Fibroblast of pulmonary artery (primary cell): ENCODE measurements around the gene RBMY1B.
"Not testable (repeated sequence)": the region's sequence is repeated elsewhere in the genome, so short reads cannot be mapped to it uniquely, and the experiment has no call there.

Experiments
- DNase-seq: peaks from one replicate; pipeline ENCODE4 v3.0.0-alpha.2; 2010; ENCODE audit warnings: low read depth
- H3K4me3 ChIP-seq: replicated peaks from 2 replicates; pipeline ENCODE4 v1.5.1; 2011; ENCODE audit warnings: low read depth, mild to moderate bottlenecking, control low read depth, low read length, moderate library complexity
- TF ChIP-seq, protein P1 (sequence below): IDR thresholded peaks from 2 replicates; pipeline ENCODE4 v1.5.1; 2011; ENCODE audit warnings: mild to moderate bottlenecking, control low read depth, low read length, inconsistent platforms; ENCODE audit errors: missing control alignments

RBMY1B gene

DNA sequence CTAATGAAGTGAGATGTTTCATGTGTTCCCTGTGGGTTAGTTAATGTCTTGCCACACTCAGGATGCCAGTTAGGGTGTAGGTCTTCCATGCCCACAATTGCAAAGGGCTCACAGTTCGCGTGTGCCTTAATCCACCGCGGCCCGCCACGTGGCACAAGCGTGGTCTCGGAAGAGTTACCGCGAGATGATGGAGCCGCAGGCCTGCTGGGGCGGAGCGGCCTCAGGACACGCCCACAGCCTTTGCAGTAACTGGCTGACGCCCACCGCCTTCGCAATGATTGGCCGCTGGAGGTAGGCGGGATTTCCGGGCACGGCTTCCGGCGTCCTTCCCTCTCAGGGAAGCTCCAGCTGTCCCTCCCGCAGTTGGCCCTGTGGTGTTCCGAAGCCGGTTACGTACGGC lies at the start of gene RBMY1B:
TSS of gene RBMY1B (plus strand) at position 301 of the 400 bp plus-strand sequence. CDS start 2,013 bp downstream, outside the sequence.
- not testable (repeated sequence) for DNase-seq, H3K4me3 ChIP-seq

DNA sequence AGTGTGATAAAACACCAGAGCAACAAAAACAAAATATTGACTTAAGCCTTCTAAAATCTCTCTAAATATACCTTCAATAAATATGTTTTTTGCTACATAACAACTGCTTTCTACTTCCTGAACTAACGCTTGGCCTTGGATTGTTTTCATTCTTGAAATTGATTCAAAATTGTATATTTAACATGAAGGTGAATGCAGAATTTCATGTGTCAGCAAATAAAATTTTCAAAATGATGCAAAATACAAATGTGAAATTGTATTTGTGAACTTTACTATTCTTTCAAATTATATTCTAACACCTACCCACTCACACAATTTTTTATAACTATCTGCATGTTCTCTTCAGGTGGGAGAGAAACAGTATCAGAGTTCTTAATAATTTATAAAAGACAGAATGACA lies 48.2 kb upstream of the RBMY1B start:
- DNase-seq, H3K4me3 ChIP-seq: not testable (repeated sequence)

DNA sequence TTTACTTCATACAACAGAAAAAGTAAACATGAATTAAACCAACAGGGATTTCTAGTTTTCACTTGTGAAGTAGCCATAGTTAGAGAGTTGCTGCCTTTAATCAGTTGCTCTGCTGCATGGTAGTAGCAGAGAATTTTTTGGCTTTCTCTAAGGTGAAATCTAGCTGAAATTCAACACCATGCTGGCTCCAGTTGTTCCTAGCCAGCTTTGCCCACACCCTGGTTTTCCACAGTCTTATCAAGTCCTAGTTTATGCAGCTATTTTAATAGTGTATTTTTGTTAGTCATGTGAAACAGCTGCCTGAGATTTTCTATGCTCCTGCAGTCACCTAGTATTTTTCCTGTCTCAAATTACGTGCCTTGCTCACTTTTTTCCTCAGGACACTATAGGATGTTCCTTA lies 28.2 kb upstream of the RBMY1B start:
- no peak overlapping the region for H3K4me3 ChIP-seq
- TF ChIP-seq, protein P1, sequence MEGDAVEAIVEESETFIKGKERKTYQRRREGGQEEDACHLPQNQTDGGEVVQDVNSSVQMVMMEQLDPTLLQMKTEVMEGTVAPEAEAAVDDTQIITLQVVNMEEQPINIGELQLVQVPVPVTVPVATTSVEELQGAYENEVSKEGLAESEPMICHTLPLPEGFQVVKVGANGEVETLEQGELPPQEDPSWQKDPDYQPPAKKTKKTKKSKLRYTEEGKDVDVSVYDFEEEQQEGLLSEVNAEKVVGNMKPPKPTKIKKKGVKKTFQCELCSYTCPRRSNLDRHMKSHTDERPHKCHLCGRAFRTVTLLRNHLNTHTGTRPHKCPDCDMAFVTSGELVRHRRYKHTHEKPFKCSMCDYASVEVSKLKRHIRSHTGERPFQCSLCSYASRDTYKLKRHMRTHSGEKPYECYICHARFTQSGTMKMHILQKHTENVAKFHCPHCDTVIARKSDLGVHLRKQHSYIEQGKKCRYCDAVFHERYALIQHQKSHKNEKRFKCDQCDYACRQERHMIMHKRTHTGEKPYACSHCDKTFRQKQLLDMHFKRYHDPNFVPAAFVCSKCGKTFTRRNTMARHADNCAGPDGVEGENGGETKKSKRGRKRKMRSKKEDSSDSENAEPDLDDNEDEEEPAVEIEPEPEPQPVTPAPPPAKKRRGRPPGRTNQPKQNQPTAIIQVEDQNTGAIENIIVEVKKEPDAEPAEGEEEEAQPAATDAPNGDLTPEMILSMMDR = no peak
- no peak for DNase-seq

DNA sequence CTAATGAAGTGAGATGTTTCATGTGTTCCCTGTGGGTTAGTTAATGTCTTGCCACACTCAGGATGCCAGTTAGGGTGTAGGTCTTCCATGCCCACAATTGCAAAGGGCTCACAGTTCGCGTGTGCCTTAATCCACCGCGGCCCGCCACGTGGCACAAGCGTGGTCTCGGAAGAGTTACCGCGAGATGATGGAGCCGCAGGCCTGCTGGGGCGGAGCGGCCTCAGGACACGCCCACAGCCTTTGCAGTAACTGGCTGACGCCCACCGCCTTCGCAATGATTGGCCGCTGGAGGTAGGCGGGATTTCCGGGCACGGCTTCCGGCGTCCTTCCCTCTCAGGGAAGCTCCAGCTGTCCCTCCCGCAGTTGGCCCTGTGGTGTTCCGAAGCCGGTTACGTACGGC lies 23.4 kb downstream of the RBMY1B start, which contains the start of gene RBMY1A1:
TSS of gene RBMY1A1 (plus strand) at position 301 of the 400 bp plus-strand sequence. CDS start 2,013 bp downstream, outside the sequence.
- DNase-seq, H3K4me3 ChIP-seq: not testable (repeated sequence)

DNA sequence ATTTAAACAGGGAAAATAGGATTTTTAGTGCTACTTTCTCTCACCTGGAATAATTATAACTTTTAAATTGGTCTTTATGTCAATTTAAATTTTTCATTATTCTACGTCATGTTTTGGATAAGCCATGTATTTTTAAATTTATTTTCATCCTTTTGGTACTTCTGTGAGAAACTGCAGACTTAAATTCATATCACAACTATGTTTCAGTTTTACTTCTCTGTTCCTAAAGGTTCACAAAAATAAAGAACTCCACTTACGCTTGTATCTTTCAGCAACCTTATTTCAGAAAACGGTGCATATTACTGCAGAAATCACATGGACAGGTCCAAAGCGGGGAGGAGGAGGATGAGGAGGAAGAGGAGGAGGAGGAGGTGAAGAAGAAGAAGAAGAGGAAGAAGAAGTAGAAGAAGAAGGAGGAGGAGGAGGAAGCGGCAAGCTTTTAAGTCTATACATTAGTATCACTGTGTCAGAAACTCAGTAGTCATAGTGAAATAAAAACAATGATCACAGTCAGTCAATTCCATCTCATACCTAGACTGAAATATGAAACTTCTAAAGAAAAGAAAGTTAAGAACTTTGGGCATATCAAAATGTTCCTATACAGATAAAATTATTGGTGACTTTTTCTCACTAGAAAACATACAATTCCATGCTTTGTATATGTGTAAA lies 48.3 kb downstream of the RBMY1B start:
- not testable (repeated sequence) for H3K4me3 ChIP-seq, DNase-seq
